ENCODE measurements around the gene IRF2BP2. TPM values are rescaled to one million over a fixed set of nuclear protein-coding genes. Genes with fewer than 3 reads are reported as not detected.

The IRF2BP2 gene
- total RNA-seq, 2 donors from 2014 or later, result 84.5 to 134 TPM

GRCh38 chr1:234591131-234591530 lies 18.8 kb downstream of the IRF2BP2 start:
- no peak overlapping the region for H3K4me3 Mint-ChIP-seq
- H3K27me3 Mint-ChIP-seq, result peaks cover 5% of the 10 kb centered on the region

DNA sequence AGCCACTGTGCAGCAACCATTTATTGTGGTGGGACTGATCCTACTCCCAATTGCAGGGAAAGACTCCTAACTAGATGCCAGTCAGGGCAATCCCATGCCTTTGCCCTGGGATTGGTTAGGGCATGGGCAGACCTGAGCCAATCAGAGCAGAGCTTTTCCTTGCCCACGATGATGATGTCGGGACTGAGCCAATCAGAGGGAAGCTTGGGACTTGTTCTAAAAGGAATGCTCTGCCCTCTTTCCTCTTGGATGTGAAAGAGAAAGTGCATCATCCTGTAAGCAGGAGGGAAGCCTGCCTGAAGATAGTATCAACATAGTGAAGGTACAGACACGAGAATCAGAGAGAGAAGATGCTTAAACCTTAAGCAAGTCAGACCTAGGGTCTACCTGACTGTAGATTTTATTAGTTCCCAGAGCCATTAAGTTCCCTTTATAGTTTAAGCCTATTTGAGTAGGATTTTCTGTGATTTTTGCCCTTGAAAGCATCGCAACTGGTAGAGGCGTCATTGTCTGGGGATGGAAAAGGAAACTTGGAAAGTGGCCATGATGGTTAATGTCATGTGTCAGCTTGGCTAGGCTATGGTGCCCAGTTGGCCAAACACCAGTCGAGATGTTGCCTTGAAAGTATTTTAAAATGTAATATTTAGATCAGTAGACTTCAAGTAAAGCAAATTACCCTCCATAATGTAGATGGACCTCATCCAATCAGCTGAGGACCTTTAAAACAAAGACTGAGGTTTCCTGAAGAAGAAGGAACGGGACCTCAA lies 19.9 kb downstream of the IRF2BP2 start:
- H3K4me1 Mint-ChIP-seq, result no peaks in the 10 kb centered on the region
- H3K36me3 Mint-ChIP-seq (ENCODE audit: low read depth), result no peaks in the 10 kb centered on the region

More at GRCh38 chr1:234591131-234591530, 18.8 kb downstream of the IRF2BP2 start:
- Mint-ChIP-seq H3K4me1 (no peaks in the 10 kb centered on the region), H3K27ac (no peak overlapping the region), H3K36me3 (ENCODE audit: low read depth) (no peaks in the 10 kb centered on the region), H3K9me3 (no peaks in the 10 kb centered on the region)
- no peak for ATAC-seq (replicated peaks)

GRCh38 chr1:234589064-234589800 lies 20.7 kb downstream of the IRF2BP2 start:
- H3K36me3 Mint-ChIP-seq (ENCODE audit: low read depth), result no peaks in the 10 kb centered on the region
- H3K27ac Mint-ChIP-seq, result no peak overlapping the region
- ATAC-seq (replicated peaks), result no peak
- H3K9me3 Mint-ChIP-seq, result no peaks in the 10 kb centered on the region
- H3K27me3 Mint-ChIP-seq, result peaks cover 5% of the 10 kb centered on the region
- no peak overlapping the region for H3K4me3 Mint-ChIP-seq
- H3K4me1 Mint-ChIP-seq, result no peaks in the 10 kb centered on the region

More for the DNA sequence above, 19.9 kb downstream of the IRF2BP2 start:
- H3K9me3 Mint-ChIP-seq, result no peaks in the 10 kb centered on the region
- no peak overlapping the region for H3K27ac Mint-ChIP-seq
- H3K4me3 Mint-ChIP-seq, result no peak overlapping the region
- no peak for ATAC-seq (replicated peaks)
- H3K27me3 Mint-ChIP-seq, result peaks cover 5% of the 10 kb centered on the region

DNA sequence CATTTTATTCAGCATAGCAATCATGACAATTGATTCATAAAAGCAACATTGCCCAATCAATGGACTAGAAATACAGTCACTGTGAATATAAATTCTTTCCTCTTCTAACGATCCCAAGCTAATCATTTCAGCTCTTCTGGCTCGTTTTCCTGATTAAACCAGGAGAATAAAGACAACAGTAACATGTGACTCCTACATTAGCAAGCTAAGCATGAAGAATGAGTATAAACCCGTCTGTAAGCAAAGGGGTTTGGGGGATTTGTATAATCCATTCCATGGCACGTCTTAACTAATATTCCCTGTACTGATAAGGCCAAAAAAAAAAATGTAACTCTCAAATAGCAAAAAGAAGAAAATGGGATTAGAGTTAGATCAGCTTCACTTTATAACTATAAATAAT lies 21.6 kb downstream of the IRF2BP2 start:
- Mint-ChIP-seq H3K4me3 (no peak overlapping the region), H3K36me3 (ENCODE audit: low read depth) (no peaks in the 10 kb centered on the region), H3K27ac (no peak overlapping the region), H3K27me3 (peaks cover 5% of the 10 kb centered on the region), H3K9me3 (no peaks in the 10 kb centered on the region), H3K4me1 (no peaks in the 10 kb centered on the region)
- ATAC-seq (replicated peaks), result no peak

GRCh38 chr1:234586892-234587485 lies 23.0 kb downstream of the IRF2BP2 start:
- H3K9me3 Mint-ChIP-seq, result no peaks in the 10 kb centered on the region
- H3K36me3 Mint-ChIP-seq (ENCODE audit: low read depth), result no peaks in the 10 kb centered on the region
- no peaks in the 10 kb centered on the region for H3K4me1 Mint-ChIP-seq

DNA sequence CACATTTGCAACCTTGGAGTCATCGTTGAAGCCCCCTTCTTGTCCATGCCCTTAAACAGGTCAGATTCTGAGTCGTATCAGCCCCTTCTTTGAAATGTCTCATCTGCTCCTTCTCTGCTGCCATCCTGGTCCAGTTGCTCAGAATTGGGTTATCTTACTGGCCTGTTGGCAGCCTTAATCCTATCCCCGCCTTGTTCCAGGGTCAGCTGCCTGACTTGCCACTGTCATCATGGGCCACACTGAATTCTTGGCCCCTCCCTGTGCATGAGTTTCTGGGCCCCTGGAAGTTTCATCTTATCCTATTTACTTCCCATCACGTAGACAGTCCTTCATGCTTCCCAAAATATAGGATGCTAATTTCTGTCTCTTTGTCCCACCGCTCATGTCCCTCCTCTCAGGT lies 23.7 kb downstream of the IRF2BP2 start:
- no peaks in the 10 kb centered on the region for H3K9me3 Mint-ChIP-seq
- ATAC-seq (replicated peaks), result no peak
- peaks cover 5% of the 10 kb centered on the region for H3K27me3 Mint-ChIP-seq
- H3K36me3 Mint-ChIP-seq (ENCODE audit: low read depth), result no peaks in the 10 kb centered on the region
- H3K4me1 Mint-ChIP-seq, result no peaks in the 10 kb centered on the region
- H3K4me3 Mint-ChIP-seq, result no peak overlapping the region
- no peak overlapping the region for H3K27ac Mint-ChIP-seq

More at GRCh38 chr1:234586892-234587485, 23.0 kb downstream of the IRF2BP2 start:
- Mint-ChIP-seq H3K4me3 (no peak overlapping the region), H3K27me3 (peaks cover 5% of the 10 kb centered on the region), H3K27ac (no peak overlapping the region)
- ATAC-seq (replicated peaks), result no peak

GRCh38 chr1:234585330-234586055 lies 24.5 kb downstream of the IRF2BP2 start:
- no peak overlapping the region for H3K4me3 Mint-ChIP-seq
- no peaks in the 10 kb centered on the region for H3K9me3 Mint-ChIP-seq
- H3K4me1 Mint-ChIP-seq, result no peaks in the 10 kb centered on the region
- no peak overlapping the region for H3K27ac Mint-ChIP-seq
- H3K27me3 Mint-ChIP-seq, result peaks cover 5% of the 10 kb centered on the region
- no peaks in the 10 kb centered on the region for H3K36me3 Mint-ChIP-seq (ENCODE audit: low read depth)
- ATAC-seq (replicated peaks), result no peak

DNA sequence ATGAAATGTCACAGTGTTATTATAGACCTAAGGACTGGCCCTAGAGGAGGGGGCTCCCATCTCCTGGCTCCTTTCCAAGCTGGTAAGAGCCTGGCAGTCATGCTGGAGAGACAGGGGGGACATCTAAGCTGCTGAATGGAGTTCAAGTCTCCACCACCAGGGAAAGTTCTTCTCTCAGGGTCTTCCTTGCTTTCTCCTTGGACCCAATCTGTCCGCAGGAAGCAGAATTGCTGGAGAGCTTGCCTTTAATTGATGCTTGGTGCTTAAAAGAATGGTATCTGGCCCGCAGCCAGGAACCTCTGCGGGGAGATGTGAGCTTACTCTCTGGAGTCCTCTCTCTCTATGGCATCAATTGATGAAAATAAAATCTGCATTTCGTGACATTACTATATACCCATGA lies 25.1 kb downstream of the IRF2BP2 start:
- no peak for ATAC-seq (replicated peaks)
- H3K4me3 Mint-ChIP-seq, result no peak overlapping the region
- H3K27me3 Mint-ChIP-seq, result peaks cover 5% of the 10 kb centered on the region
- H3K27ac Mint-ChIP-seq, result no peak overlapping the region
- no peaks in the 10 kb centered on the region for H3K4me1 Mint-ChIP-seq
- H3K9me3 Mint-ChIP-seq, result no peaks in the 10 kb centered on the region
- no peaks in the 10 kb centered on the region for H3K36me3 Mint-ChIP-seq (ENCODE audit: low read depth)

GRCh38 chr1:234584420-234584805 lies 25.6 kb downstream of the IRF2BP2 start:
- no peak overlapping the region for H3K27ac Mint-ChIP-seq
- peaks cover 5% of the 10 kb centered on the region for H3K27me3 Mint-ChIP-seq
- no peaks in the 10 kb centered on the region for H3K9me3 Mint-ChIP-seq
- no peaks in the 10 kb centered on the region for H3K36me3 Mint-ChIP-seq (ENCODE audit: low read depth)
- no peak overlapping the region for H3K4me3 Mint-ChIP-seq
- no peaks in the 10 kb centered on the region for H3K4me1 Mint-ChIP-seq
- no peak for ATAC-seq (replicated peaks)

DNA sequence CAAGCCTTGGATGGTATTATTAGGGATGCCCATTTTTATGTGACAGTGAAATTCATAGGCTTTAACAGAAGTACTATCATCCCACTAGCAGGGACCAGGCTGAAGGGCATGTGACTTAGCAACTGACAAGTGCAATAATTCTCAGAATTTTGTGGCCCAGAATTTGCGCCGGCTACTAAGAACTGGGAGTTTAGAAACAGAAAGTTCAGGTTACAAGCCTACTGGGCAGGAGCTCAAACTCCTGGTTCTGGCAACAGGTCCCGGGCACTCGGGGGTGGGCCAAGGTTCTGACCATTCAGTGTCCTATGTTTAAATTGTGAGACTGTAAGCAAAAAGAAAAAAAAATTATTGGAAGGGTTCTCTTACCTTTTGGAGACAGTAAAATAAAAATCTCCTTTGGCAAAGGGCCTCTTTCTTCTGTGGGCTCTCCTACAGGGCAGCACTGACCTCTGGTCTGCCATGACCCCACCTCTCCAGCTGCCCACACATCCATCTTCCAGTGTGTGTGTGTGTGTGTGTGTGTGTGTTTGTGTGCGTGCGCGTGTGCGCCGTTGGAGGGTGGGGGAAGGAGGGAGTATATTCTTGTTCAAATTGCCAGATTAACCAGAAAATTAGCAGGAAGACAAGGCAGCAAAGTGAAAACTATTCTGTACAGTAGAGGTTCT lies 26.1 kb downstream of the IRF2BP2 start:
- Mint-ChIP-seq H3K27me3 (peaks cover 5% of the 10 kb centered on the region), H3K36me3 (ENCODE audit: low read depth) (no peaks in the 10 kb centered on the region), H3K4me1 (no peaks in the 10 kb centered on the region), H3K4me3 (no peak overlapping the region), H3K27ac (no peak overlapping the region), H3K9me3 (no peaks in the 10 kb centered on the region)
- no peak for ATAC-seq (replicated peaks)

DNA sequence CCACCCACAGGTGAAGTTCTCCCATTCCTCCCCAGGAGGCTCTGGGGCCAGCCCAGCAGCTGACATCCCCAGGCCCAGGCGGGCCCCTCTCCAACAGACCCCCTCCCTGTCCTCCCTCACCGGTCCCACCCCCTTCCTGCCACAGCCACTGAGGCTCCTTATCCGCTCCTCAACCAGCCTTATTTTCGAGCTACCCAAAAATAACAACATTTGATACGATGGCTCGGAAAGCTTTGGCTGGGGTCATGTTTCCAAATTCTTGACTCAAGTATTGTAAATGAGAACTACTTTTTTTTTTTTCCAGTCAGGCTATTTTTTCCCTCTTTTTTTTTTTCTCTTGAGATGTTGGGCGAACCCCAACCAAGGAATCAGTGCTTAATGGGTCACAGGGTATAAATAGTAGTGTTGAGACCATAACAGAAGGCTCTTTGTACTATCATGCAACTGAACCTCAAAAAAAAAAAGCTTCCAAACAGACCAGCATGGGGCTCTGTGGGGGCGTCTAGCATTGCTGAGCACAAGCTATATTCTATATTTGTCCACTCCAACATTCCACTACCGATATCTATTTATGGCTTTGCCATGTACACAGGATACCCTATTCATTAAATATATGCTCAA lies 27.2 kb downstream of the IRF2BP2 start:
- H3K27ac Mint-ChIP-seq, result no peak overlapping the region
- H3K4me3 Mint-ChIP-seq, result no peak overlapping the region
- no peaks in the 10 kb centered on the region for H3K36me3 Mint-ChIP-seq (ENCODE audit: low read depth)
- H3K27me3 Mint-ChIP-seq, result peaks cover 5% of the 10 kb centered on the region
- no peak for ATAC-seq (replicated peaks)
- H3K4me1 Mint-ChIP-seq, result no peaks in the 10 kb centered on the region
- no peaks in the 10 kb centered on the region for H3K9me3 Mint-ChIP-seq

DNA sequence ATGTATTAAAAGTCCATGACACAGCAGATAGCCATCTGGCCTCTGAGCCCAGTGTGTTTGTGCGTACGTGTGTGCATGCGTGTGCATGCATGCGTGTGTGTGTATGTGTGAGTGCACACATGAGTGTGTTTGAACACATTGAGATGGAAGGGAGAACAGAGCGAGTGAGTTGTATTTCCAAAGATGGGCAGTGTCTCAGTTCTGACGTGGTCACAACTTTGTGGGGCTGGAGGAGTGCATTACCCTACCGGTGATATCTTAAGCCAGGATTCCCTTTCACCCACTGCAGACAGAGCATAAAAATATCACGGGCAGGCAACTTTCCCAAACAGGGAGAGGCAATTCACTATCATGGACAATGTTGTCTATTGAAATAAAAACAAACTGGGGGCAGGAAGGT lies 27.8 kb downstream of the IRF2BP2 start:
- no peaks in the 10 kb centered on the region for H3K9me3 Mint-ChIP-seq
- no peak for ATAC-seq (replicated peaks)
- H3K27ac Mint-ChIP-seq, result no peak overlapping the region
- H3K36me3 Mint-ChIP-seq (ENCODE audit: low read depth), result no peaks in the 10 kb centered on the region
- H3K27me3 Mint-ChIP-seq, result peaks cover 5% of the 10 kb centered on the region
- no peak overlapping the region for H3K4me3 Mint-ChIP-seq
- no peaks in the 10 kb centered on the region for H3K4me1 Mint-ChIP-seq

- Mint-ChIP-seq H3K27me3 (no peaks in the 10 kb centered on the region), H3K9me3 (no peaks in the 10 kb centered on the region), H3K36me3 (ENCODE audit: low read depth) (no peaks in the 10 kb centered on the region), H3K27ac (no peak overlapping the region), H3K4me1 (no peaks in the 10 kb centered on the region), H3K4me3 (no peak overlapping the region)
- no peak for ATAC-seq (replicated peaks)
Observed at GRCh38 chr1:234581063-234581714, 28.8 kb downstream of the IRF2BP2 start.
